ENCODE data around the gene NAT10. TPM values are rescaled to one million over a fixed set of nuclear protein-coding genes. Genes with fewer than 3 reads are reported as not detected.

Gene NAT10
- total and polyA plus RNA-seq, 2 donors from 2014 or later, result 24.1 to 43.1 TPM

DNA sequence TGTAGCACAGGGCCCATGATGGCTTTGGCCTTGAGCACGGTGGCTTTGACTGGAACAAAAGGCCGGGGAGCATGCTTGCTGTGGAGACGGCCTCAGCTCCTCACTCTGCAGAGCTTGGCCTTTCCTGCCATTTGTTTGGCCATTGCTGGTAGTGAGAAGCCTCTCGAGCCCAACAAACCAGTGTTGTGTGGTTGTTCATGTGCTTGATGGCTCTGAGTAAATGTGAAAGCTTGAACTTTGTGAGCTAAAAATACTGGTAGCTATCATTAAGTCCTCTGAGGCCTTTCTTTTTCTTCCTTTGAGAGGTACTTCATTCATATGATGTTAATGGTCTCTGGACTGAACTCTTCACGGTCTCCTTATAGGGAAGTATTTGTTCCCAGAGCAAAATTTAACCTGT is 39.6 kb downstream of the NAT10 start:
- no peak overlapping the region for H3K27ac ChIP-seq (ENCODE audit: low read depth in 2 of 2, low read length in 2 of 2)
- no peak overlapping the region for H3K4me3 ChIP-seq (ENCODE audit: low read length in 3 of 3)
- H3K27me3 ChIP-seq (ENCODE audit: control insufficient read depth, insufficient read depth, low read length), result no peaks in the 10 kb centered on the region
- no peaks in the 10 kb centered on the region for H3K9me3 ChIP-seq (ENCODE audit: control insufficient read depth in 2 of 3, insufficient read depth in 1 of 3, low read length in 3 of 3)
- intact Hi-C loops (cut with DNase I), result no loop called here
- no peaks in the 10 kb centered on the region for H3K4me1 ChIP-seq (ENCODE audit: control insufficient read depth in 2 of 3, insufficient read depth in 2 of 3, low read depth in 1 of 3, low read length in 3 of 3)
- TF ChIP-seq, protein P1, sequence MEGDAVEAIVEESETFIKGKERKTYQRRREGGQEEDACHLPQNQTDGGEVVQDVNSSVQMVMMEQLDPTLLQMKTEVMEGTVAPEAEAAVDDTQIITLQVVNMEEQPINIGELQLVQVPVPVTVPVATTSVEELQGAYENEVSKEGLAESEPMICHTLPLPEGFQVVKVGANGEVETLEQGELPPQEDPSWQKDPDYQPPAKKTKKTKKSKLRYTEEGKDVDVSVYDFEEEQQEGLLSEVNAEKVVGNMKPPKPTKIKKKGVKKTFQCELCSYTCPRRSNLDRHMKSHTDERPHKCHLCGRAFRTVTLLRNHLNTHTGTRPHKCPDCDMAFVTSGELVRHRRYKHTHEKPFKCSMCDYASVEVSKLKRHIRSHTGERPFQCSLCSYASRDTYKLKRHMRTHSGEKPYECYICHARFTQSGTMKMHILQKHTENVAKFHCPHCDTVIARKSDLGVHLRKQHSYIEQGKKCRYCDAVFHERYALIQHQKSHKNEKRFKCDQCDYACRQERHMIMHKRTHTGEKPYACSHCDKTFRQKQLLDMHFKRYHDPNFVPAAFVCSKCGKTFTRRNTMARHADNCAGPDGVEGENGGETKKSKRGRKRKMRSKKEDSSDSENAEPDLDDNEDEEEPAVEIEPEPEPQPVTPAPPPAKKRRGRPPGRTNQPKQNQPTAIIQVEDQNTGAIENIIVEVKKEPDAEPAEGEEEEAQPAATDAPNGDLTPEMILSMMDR (IDR thresholded peaks at IDR 0.05; ENCODE audit: borderline replicate concordance, extremely low read depth, insufficient read depth), result no peak
- H3K36me3 ChIP-seq (ENCODE audit: control insufficient read depth in 2 of 3, insufficient read depth in 3 of 3, low read length in 3 of 3), result peaks cover 2 to 54% (median 45%) of the 10 kb centered on the region in 3 donors
- DNase-seq (no peak), FAIRE-seq (no peak)
- H3K9ac ChIP-seq (ENCODE audit: low read length in 3 of 3), result no peak overlapping the region

DNA sequence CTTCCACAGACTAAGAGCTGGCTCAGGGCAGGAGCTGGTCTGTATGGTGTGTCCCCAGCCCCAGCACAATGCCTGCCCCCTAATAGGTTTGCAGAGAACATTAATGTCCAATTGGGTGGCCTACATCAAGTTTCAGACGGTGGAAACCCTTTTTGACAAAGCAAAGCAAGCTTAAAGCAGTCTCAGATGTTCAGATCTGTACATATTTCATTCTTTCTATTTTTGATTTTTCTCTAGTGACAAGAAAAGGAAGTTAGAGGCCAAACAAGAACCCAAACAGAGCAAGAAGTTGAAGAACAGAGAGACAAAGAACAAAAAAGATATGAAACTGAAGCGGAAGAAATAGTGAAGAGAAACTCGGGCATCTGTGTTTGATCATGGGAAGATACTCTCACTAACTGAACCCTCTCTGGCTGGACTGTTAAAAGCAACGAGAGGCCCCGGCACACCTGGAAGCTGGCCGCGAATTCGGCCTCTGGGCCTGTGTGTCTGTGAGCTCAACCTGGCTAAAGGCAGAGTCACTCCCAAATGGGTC is 40.5 kb downstream of the NAT10 start:
- Histone ChIP-seq H3K9me3 (ENCODE audit: control insufficient read depth in 2 of 3, insufficient read depth in 1 of 3, low read length in 3 of 3) (no peaks in the 10 kb centered on the region), H3K27ac (ENCODE audit: low read depth in 2 of 2, low read length in 2 of 2) (no peak overlapping the region), H3K27me3 (ENCODE audit: control insufficient read depth, insufficient read depth, low read length) (no peaks in the 10 kb centered on the region), H3K9ac (ENCODE audit: low read length in 3 of 3) (no peak overlapping the region), H3K4me1 (ENCODE audit: control insufficient read depth in 2 of 3, insufficient read depth in 2 of 3, low read depth in 1 of 3, low read length in 3 of 3) (no peaks in the 10 kb centered on the region), H3K4me3 (ENCODE audit: low read length in 3 of 3) (no peak overlapping the region), H3K36me3 (ENCODE audit: control insufficient read depth in 2 of 3, insufficient read depth in 3 of 3, low read length in 3 of 3) (peaks cover 2 to 50% (median 40%) of the 10 kb centered on the region in 3 donors)
- TF ChIP-seq, protein P1 (IDR thresholded peaks at IDR 0.05; ENCODE audit: borderline replicate concordance, extremely low read depth, insufficient read depth), result no peak
- FAIRE-seq (no peak), DNase-seq (no peak)
- intact Hi-C loops (cut with DNase I), result no loop called here

DNA sequence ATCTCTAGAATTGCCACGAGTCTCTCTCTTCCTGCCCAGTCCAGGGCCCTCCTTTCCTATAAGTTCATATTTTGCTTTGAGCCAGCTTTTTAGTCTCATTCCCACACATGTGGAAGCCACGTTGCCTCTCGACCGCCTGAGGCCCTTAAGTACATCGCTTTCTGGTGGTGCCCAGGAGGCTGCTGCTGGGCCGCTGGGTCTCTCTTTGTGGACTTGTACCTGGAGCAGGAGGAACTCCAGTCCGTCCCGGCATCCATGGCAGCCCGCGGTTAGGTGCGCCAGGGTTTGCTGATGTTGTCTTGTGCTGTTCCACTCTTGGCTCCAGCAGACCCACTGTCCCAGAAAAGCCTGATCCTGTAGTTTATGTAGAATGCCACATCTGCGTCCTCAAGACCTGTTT is 41.0 kb downstream of the NAT10 start:
- intact Hi-C loops (cut with DNase I), result no loop called here
- no peaks in the 10 kb centered on the region for H3K27me3 ChIP-seq (ENCODE audit: control insufficient read depth, insufficient read depth, low read length)
- no peaks in the 10 kb centered on the region for H3K9me3 ChIP-seq (ENCODE audit: control insufficient read depth in 2 of 3, insufficient read depth in 1 of 3, low read length in 3 of 3)
- DNase-seq (no peak), FAIRE-seq (no peak)
- H3K4me3 ChIP-seq (ENCODE audit: low read length in 3 of 3), result no peak overlapping the region
- no peak overlapping the region for H3K9ac ChIP-seq (ENCODE audit: low read length in 3 of 3)
- TF ChIP-seq, protein P1 (IDR thresholded peaks at IDR 0.05; ENCODE audit: borderline replicate concordance, extremely low read depth, insufficient read depth), result no peak
- H3K27ac ChIP-seq (ENCODE audit: low read depth in 2 of 2, low read length in 2 of 2), result no peak overlapping the region
- peaks cover 2 to 45% (median 36%) of the 10 kb centered on the region in 3 donors for H3K36me3 ChIP-seq (ENCODE audit: control insufficient read depth in 2 of 3, insufficient read depth in 3 of 3, low read length in 3 of 3)
- H3K4me1 ChIP-seq (ENCODE audit: control insufficient read depth in 2 of 3, insufficient read depth in 2 of 3, low read depth in 1 of 3, low read length in 3 of 3), result no peaks in the 10 kb centered on the region

DNA sequence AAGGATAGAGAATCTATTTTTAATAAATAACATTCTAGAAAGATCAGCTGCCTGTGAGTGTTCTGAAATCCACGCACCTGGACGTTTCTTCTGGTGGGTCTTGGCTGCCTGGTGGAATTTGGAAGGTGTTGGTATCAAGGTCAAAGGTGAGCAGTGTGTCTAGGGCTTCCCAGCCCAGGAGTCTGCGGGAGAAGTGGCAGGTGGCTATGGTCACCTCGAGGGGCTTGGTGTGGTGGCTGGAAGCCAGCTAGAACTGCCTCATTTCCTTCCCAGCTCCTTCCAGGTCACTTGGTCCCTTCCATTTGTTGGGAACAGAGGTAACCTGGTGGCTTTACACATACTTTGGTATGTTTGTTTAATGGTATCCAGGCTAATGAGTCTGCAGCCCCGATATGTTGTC is 41.4 kb downstream of the NAT10 start:
- Histone ChIP-seq H3K36me3 (ENCODE audit: control insufficient read depth in 2 of 3, insufficient read depth in 3 of 3, low read length in 3 of 3) (peaks cover 2 to 41% (median 31%) of the 10 kb centered on the region in 3 donors), H3K4me3 (ENCODE audit: low read length in 3 of 3) (no peak overlapping the region), H3K27ac (ENCODE audit: low read depth in 2 of 2, low read length in 2 of 2) (no peak overlapping the region), H3K9me3 (ENCODE audit: control insufficient read depth in 2 of 3, insufficient read depth in 1 of 3, low read length in 3 of 3) (no peaks in the 10 kb centered on the region), H3K27me3 (ENCODE audit: control insufficient read depth, insufficient read depth, low read length) (no peaks in the 10 kb centered on the region), H3K4me1 (ENCODE audit: control insufficient read depth in 2 of 3, insufficient read depth in 2 of 3, low read depth in 1 of 3, low read length in 3 of 3) (no peaks in the 10 kb centered on the region), H3K9ac (ENCODE audit: low read length in 3 of 3) (no peak overlapping the region)
- intact Hi-C loops (cut with DNase I), result no loop called here
- TF ChIP-seq, protein P1 (IDR thresholded peaks at IDR 0.05; ENCODE audit: borderline replicate concordance, extremely low read depth, insufficient read depth), result no peak
- DNase-seq (peak in 1 of 5 donors; percentile 13), FAIRE-seq (no peak)
